Duodenal mucosa (tissue), 2 donors: Measurements from ENCODE around the gene PAFAH2.

ENCODE experiments used
- H3K27ac ChIP-seq: one replicate; pipeline ENCODE4 v1.7.0; 2013; ENCODE audit warnings: low read depth, low read length
- H3K27me3 ChIP-seq, 2 donors: one replicate each; pipeline ENCODE4 v1.7.0; 2013; ENCODE audit warnings: low read length in 2 of 2, control low read depth in 1 of 2; ENCODE audit not compliant: insufficient read depth in 2 of 2, control insufficient read depth in 1 of 2
- H3K36me3 ChIP-seq, 2 donors: one replicate each; pipeline ENCODE4 v1.7.0; 2013; ENCODE audit warnings: low read length in 2 of 2, control low read depth in 1 of 2; ENCODE audit not compliant: insufficient read depth in 2 of 2, control insufficient read depth in 1 of 2
- H3K4me1 ChIP-seq, 2 donors: one replicate each; pipeline ENCODE4 v1.7.0; 2013; ENCODE audit warnings: low read length in 2 of 2, control low read depth in 1 of 2; ENCODE audit not compliant: insufficient read depth in 2 of 2, control insufficient read depth in 1 of 2
- H3K4me3 ChIP-seq, 2 donors: one replicate each; pipeline ENCODE4 v1.7.0; 2013; ENCODE audit warnings: low read length in 2 of 2, low read depth in 1 of 2
- H3K9ac ChIP-seq, 2 donors: one replicate each; pipeline ENCODE4 v1.7.0; 2013; ENCODE audit warnings: low read length in 2 of 2, low read depth in 1 of 2
- H3K9me3 ChIP-seq, 2 donors: one replicate each; pipeline ENCODE4 v1.7.0; 2013; ENCODE audit warnings: low read length in 2 of 2, control low read depth in 1 of 2; ENCODE audit not compliant: control insufficient read depth in 1 of 2

The PAFAH2 gene

DNA sequence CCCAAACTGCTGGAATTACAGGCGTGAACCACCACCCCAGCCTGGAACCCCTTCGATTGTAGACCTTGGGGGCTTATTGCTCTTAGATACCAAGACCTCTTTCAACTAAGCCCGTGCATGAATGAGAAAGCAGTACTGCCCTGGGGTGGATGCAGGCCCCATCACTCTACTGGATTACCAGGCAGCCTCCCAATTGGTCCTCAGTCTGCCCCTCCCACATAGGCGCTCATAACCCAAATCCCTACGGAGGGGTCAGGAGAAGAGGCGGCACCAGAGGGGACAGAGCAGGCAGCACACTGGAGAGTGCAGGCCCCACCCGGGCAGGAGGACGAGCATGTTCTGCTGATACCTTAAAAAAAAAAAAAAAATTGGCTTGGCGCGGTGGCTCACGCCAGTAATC is 79.2 kb downstream of the PAFAH2 start:
- H3K4me3 ChIP-seq, result no peak overlapping the region
- no peaks in the 10 kb centered on the region for H3K36me3 ChIP-seq
- H3K4me1 ChIP-seq, result peaks cover 10 to 19% of the 10 kb centered on the region in 2 donors
- no peak overlapping the region for H3K27ac ChIP-seq
- peaks cover 1 to 7% of the 10 kb centered on the region in 2 donors for H3K27me3 ChIP-seq
- no peaks in the 10 kb centered on the region for H3K9me3 ChIP-seq
- H3K9ac ChIP-seq, result no peak overlapping the region

DNA sequence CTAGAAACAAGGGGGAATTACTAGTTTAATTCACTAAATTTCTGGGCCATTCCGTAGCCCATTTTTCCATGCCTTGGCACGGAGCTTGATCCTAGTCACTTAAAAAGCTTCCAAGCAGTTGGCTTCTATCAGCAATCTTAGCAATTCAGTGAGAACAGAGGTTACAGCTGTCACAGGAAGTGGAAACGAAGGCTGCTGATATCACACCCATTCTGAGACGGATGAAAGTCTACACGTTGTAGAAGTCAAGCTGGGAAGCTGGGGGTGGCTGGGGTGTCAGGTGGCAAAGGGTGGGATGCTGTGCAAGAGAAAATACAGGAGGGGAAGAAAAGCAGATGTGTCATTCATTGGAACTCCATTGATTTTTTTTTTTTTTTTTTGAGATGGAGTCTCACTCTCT is 79.9 kb downstream of the PAFAH2 start:
- Histone ChIP-seq H3K27me3 (peaks cover 0 to 5% of the 10 kb centered on the region in 2 donors), H3K36me3 (no peaks in the 10 kb centered on the region), H3K4me1 (peaks cover 6 to 13% of the 10 kb centered on the region in 2 donors), H3K27ac (no peak overlapping the region), H3K9ac (no peak overlapping the region), H3K4me3 (no peak overlapping the region), H3K9me3 (no peaks in the 10 kb centered on the region)

DNA sequence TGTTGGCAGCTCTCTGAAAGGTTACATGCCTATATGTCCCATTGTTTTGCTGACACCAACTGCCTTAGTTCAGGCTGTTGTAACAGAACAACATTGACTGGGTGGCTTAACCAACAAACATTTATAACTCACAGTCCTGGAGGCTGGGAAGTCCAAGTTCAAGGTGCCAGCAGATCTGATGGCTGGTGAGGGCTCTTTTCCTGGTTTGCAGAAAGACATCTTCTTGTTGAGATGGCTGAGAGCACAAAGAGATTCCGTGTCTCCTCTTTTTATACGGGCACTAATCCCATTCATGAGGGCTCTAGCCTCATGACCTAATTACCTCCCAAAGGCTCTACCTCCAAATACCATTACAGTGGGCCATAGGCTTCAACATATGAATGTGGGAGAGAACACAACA is 81.4 kb downstream of the PAFAH2 start:
- Histone ChIP-seq H3K4me3 (no peak overlapping the region), H3K9ac (no peak overlapping the region), H3K36me3 (no peaks in the 10 kb centered on the region), H3K4me1 (peaks cover 0 to 6% of the 10 kb centered on the region in 2 donors), H3K27ac (no peak overlapping the region), H3K27me3 (no peaks in the 10 kb centered on the region), H3K9me3 (no peaks in the 10 kb centered on the region)

GRCh38 chr1:25914074-25914995 is 83.5 kb downstream of the PAFAH2 start:
- no peak overlapping the region for H3K9ac ChIP-seq
- H3K4me3 ChIP-seq, result no peak overlapping the region
- H3K4me1 ChIP-seq, result peaks cover 0 to 6% of the 10 kb centered on the region in 2 donors
- no peaks in the 10 kb centered on the region for H3K36me3 ChIP-seq
- no peak overlapping the region for H3K27ac ChIP-seq
- H3K9me3 ChIP-seq, result no peaks in the 10 kb centered on the region
- no peaks in the 10 kb centered on the region for H3K27me3 ChIP-seq

DNA sequence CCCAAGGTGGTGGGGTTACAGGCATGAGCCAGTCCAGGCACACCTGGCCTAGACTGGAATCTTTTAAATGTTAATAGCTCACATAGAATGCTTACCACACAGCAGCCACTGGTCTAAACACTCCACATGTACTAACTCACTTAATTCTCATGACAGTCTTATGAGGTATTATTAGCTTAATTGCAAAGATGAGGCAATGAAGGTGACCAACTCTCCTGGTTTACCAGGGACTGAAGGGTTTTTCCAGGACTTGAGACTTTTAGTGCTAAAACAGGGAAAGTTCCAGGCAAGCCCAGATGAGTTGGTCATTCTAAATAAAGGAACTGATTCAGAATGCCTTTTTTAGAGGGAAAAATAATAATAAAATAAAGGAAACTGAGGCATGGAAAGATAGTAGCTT is 84.7 kb downstream of the PAFAH2 start:
- Histone ChIP-seq H3K9ac (no peak overlapping the region), H3K36me3 (no peaks in the 10 kb centered on the region), H3K27me3 (no peaks in the 10 kb centered on the region), H3K4me1 (peaks cover 0 to 6% of the 10 kb centered on the region in 2 donors), H3K4me3 (no peak overlapping the region), H3K9me3 (no peaks in the 10 kb centered on the region), H3K27ac (no peak overlapping the region)

GRCh38 chr1:25912076-25912831 is 85.6 kb downstream of the PAFAH2 start:
- H3K27ac ChIP-seq, result no peak overlapping the region
- no peaks in the 10 kb centered on the region for H3K4me1 ChIP-seq
- no peak overlapping the region for H3K9ac ChIP-seq
- no peaks in the 10 kb centered on the region for H3K9me3 ChIP-seq
- no peaks in the 10 kb centered on the region for H3K27me3 ChIP-seq
- H3K36me3 ChIP-seq, result no peaks in the 10 kb centered on the region
- H3K4me3 ChIP-seq, result no peak overlapping the region

- Histone ChIP-seq H3K4me3 (no peak overlapping the region), H3K36me3 (no peaks in the 10 kb centered on the region)
Measured at GRCh38 chr1:25911162-25911561, 86.7 kb downstream of the PAFAH2 start.

More at GRCh38 chr1:25911162-25911561, 86.7 kb downstream of the PAFAH2 start:
- Histone ChIP-seq H3K27ac (no peak overlapping the region), H3K9me3 (no peaks in the 10 kb centered on the region), H3K9ac (no peak overlapping the region), H3K27me3 (no peaks in the 10 kb centered on the region), H3K4me1 (peaks cover 0 to 4% of the 10 kb centered on the region in 2 donors)
